Measurements from ENCODE around the gene TMEM129.

DNA sequence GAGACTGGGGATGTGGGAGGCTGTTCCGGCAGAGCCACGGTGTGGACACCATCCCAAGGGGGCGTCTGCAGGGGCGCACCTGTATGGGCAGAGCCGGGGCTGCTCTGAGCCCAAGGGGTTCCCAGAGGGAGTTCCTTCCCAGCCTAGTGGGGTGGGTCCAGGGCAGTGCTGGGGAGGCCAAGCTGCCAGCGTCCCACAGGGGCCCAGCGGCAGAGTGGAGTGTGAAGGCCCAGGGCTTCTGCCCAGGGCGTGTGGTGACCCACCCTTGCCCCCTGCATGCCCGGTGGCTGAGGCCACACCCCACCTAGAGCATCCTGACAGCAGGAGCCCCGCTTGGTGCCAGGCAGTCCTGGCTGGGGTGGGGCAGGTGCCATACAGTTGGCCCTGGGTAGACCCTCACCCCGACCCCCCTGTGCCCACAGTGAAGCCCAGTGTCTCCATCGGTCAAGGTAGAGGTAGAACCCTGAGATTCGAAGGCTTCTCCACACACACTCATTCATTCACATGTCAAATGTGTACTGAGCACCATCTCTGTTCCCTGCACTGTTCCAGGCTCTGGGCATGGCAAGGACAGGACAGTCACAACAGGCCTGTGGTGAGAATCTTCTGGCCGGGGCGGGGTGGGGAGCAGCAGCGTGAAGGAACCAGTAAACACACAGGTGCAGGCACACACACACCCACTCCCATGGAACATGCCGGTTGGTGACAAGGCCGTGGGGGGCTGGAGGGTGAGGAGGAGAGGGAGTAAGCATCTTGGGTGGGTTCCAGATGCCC is 29.4 kb upstream of the TMEM129 start:
- TF ChIP-seq, protein P1, sequence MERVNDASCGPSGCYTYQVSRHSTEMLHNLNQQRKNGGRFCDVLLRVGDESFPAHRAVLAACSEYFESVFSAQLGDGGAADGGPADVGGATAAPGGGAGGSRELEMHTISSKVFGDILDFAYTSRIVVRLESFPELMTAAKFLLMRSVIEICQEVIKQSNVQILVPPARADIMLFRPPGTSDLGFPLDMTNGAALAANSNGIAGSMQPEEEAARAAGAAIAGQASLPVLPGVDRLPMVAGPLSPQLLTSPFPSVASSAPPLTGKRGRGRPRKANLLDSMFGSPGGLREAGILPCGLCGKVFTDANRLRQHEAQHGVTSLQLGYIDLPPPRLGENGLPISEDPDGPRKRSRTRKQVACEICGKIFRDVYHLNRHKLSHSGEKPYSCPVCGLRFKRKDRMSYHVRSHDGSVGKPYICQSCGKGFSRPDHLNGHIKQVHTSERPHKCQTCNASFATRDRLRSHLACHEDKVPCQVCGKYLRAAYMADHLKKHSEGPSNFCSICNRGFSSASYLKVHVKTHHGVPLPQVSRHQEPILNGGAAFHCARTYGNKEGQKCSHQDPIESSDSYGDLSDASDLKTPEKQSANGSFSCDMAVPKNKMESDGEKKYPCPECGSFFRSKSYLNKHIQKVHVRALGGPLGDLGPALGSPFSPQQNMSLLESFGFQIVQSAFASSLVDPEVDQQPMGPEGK (CRISPR knock-in tag; IDR thresholded peaks at IDR 0.05; ENCODE audit: borderline replicate concordance) = no peak
- TF ChIP-seq, protein P2, sequence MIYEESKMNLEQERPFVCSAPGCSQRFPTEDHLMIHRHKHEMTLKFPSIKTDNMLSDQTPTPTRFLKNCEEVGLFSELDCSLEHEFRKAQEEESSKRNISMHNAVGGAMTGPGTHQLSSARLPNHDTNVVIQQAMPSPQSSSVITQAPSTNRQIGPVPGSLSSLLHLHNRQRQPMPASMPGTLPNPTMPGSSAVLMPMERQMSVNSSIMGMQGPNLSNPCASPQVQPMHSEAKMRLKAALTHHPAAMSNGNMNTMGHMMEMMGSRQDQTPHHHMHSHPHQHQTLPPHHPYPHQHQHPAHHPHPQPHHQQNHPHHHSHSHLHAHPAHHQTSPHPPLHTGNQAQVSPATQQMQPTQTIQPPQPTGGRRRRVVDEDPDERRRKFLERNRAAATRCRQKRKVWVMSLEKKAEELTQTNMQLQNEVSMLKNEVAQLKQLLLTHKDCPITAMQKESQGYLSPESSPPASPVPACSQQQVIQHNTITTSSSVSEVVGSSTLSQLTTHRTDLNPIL (CRISPR knock-in tag; IDR thresholded peaks at IDR 0.05; ENCODE audit: low read depth) = no peak
- TF ChIP-seq ZNF565 (CRISPR knock-in tag; conservative IDR thresholded peaks at IDR 0.05; ENCODE audit: low read depth) (no peak), TOX (CRISPR knock-in tag; IDR thresholded peaks at IDR 0.05; ENCODE audit: borderline replicate concordance) (no peak), GLIS3 (CRISPR knock-in tag; IDR thresholded peaks at IDR 0.05) (no peak), SNAI2 (CRISPR knock-in tag; IDR thresholded peaks at IDR 0.05) (no peak), ZFP30 (CRISPR knock-in tag; IDR thresholded peaks at IDR 0.05) (no peak)
- TF ChIP-seq, protein P3, sequence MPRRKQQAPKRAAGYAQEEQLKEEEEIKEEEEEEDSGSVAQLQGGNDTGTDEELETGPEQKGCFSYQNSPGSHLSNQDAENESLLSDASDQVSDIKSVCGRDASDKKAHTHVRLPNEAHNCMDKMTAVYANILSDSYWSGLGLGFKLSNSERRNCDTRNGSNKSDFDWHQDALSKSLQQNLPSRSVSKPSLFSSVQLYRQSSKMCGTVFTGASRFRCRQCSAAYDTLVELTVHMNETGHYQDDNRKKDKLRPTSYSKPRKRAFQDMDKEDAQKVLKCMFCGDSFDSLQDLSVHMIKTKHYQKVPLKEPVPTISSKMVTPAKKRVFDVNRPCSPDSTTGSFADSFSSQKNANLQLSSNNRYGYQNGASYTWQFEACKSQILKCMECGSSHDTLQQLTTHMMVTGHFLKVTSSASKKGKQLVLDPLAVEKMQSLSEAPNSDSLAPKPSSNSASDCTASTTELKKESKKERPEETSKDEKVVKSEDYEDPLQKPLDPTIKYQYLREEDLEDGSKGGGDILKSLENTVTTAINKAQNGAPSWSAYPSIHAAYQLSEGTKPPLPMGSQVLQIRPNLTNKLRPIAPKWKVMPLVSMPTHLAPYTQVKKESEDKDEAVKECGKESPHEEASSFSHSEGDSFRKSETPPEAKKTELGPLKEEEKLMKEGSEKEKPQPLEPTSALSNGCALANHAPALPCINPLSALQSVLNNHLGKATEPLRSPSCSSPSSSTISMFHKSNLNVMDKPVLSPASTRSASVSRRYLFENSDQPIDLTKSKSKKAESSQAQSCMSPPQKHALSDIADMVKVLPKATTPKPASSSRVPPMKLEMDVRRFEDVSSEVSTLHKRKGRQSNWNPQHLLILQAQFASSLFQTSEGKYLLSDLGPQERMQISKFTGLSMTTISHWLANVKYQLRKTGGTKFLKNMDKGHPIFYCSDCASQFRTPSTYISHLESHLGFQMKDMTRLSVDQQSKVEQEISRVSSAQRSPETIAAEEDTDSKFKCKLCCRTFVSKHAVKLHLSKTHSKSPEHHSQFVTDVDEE (CRISPR knock-in tag; IDR thresholded peaks at IDR 0.05) = no peak

Measured in SK-N-SH treated with all-trans-retinoic acid at 6 μM for 48 hours (cell line).